CD4-positive, CD25-positive, alpha-beta regulatory T cell (primary cell): ENCODE results near the gene BAIAP3. TPM values are rescaled to one million over a fixed set of nuclear protein-coding genes. Genes with fewer than 3 reads are reported as not detected.

Experiments
- ATAC-seq, 2 donors: fragments of 150-1000 bp; cut with Tn5 transposase; one replicate each; pipeline ENCODE4 v1.10.0; 2021; ENCODE audit warnings: low read depth in 2 of 2, moderate number of reproducible peaks in 2 of 2, moderate library complexity in 1 of 2
- DNase-seq, 3 donors: peaks; one replicate each; pipeline versions ENCODE4 v3.0.0 to v3.0.0-alpha.2; 2012 to 2022; ENCODE audit warnings: mixed read lengths in 1 of 3
- H3K27ac ChIP-seq: one replicate; pipeline ENCODE4 v1.7.0; 2013; ENCODE audit warnings: mild to moderate bottlenecking, low read length; ENCODE audit not compliant: insufficient read depth, poor library complexity, severe bottlenecking
- H3K27me3 ChIP-seq: one replicate; pipeline ENCODE4 v1.7.0; 2013; ENCODE audit warnings: low read length; ENCODE audit not compliant: control insufficient read depth, insufficient read depth
- H3K36me3 ChIP-seq: one replicate; pipeline ENCODE4 v1.7.0; 2013; ENCODE audit warnings: mild to moderate bottlenecking, low read length, moderate library complexity; ENCODE audit not compliant: control insufficient read depth, insufficient read depth
- H3K4me1 ChIP-seq: 2 replicates; pipeline ENCODE4 v1.7.0; 2013; ENCODE audit warnings: mild to moderate bottlenecking, low read length; ENCODE audit not compliant: insufficient read depth, control insufficient read depth, poor library complexity, severe bottlenecking
- H3K4me3 ChIP-seq: one replicate; pipeline ENCODE4 v1.7.0; 2013; ENCODE audit warnings: low read depth, mild to moderate bottlenecking, low read length, moderate library complexity
- H3K9me3 ChIP-seq, 2 experiments: 1 replicate in 1 of 2; 2 replicates in 1 of 2; pipeline ENCODE4 v1.7.0; 2013; ENCODE audit warnings: low read length in 2 of 2, mild to moderate bottlenecking in 1 of 2, moderate library complexity in 1 of 2; ENCODE audit not compliant: control insufficient read depth in 2 of 2
- H3K27ac Mint-ChIP-seq, 3 donors: one replicate each; pipeline ENCODE4 v1.8.0; 2020 to 2022; ENCODE audit warnings: mild to moderate bottlenecking in 3 of 3, mixed read lengths in 3 of 3, moderate library complexity in 2 of 3
- H3K27me3 Mint-ChIP-seq: one replicate; pipeline ENCODE4 v1.8.0; 2022; ENCODE audit warnings: mild to moderate bottlenecking, mixed read lengths
- H3K36me3 Mint-ChIP-seq: one replicate; pipeline ENCODE4 v1.8.0; 2020; ENCODE audit warnings: mixed read lengths
- H3K4me1 Mint-ChIP-seq, 4 donors: one replicate each; pipeline ENCODE4 v1.8.0; 2020 to 2022; ENCODE audit warnings: mixed read lengths in 4 of 4, mild to moderate bottlenecking in 1 of 4
- H3K4me3 Mint-ChIP-seq, 4 donors: one replicate each; pipeline ENCODE4 v1.8.0; 2020 to 2022; ENCODE audit warnings: mild to moderate bottlenecking in 4 of 4, mixed read lengths in 4 of 4, moderate library complexity in 3 of 4
- H3K9me3 Mint-ChIP-seq, 7 donors: one replicate each; pipeline ENCODE4 v1.8.0; 2020 to 2022; ENCODE audit warnings: mixed read lengths in 7 of 7, mild to moderate bottlenecking in 3 of 7, moderate library complexity in 2 of 7
- polyA plus RNA-seq, 4 donors: library from polyadenylated mRNA; unstranded; fragments of 300-500 nt; fragmentation: Illumina TruSeq; gene quantifications; one replicate each; pipeline ENCODE4 v1.2.3, GENCODE V29; 2021
- total RNA-seq: library from RNA; stranded (reverse); gene quantifications from one replicate; pipeline ENCODE4 v1.2.3, GENCODE V29; 2022

The BAIAP3 gene
- total and polyA plus RNA-seq, 5 donors from 2014 or later = 0.11 to 3.1 (median 0.35) TPM

- Mint-ChIP-seq H3K4me1 (peaks cover 0 to 16% (median 2%) of the 10 kb centered on the region in 4 donors), H3K27me3 (peaks cover 27% of the 10 kb centered on the region), H3K36me3 (no peaks in the 10 kb centered on the region), H3K4me3 (no peak overlapping the region), H3K9me3 (no peaks in the 10 kb centered on the region), H3K27ac (no peak overlapping the region)
- Histone ChIP-seq H3K4me3 (no peak overlapping the region), H3K9me3 (no peaks in the 10 kb centered on the region), H3K27ac (no peak overlapping the region), H3K27me3 (no peaks in the 10 kb centered on the region), H3K36me3 (no peaks in the 10 kb centered on the region), H3K4me1 (peaks cover 32% of the 10 kb centered on the region)
- DNase-seq (no peak), ATAC-seq (no peak)
These were observed 4.8 kb downstream of the BAIAP3 start for GRCh38 chr16:1338119-1338730.

GRCh38 chr16:1338855-1339675 lies 5.6 kb downstream of the BAIAP3 start:
- Mint-ChIP-seq H3K4me1 (peaks cover 0 to 18% (median 3%) of the 10 kb centered on the region in 4 donors), H3K9me3 (no peaks in the 10 kb centered on the region), H3K27me3 (peaks cover 27% of the 10 kb centered on the region), H3K36me3 (no peaks in the 10 kb centered on the region), H3K4me3 (no peak overlapping the region), H3K27ac (no peak overlapping the region)
- H3K9me3 ChIP-seq = no peaks in the 10 kb centered on the region
- DNase-seq (no peak), ATAC-seq (no peak)
- peaks cover 28% of the 10 kb centered on the region for H3K4me1 ChIP-seq
- no peak overlapping the region for H3K4me3 ChIP-seq
- H3K36me3 ChIP-seq = no peaks in the 10 kb centered on the region
- no peak overlapping the region for H3K27ac ChIP-seq
- H3K27me3 ChIP-seq = no peaks in the 10 kb centered on the region

GRCh38 chr16:1340730-1341494 lies 7.5 kb downstream of the BAIAP3 start:
- H3K27ac Mint-ChIP-seq = no peak overlapping the region
- H3K27me3 Mint-ChIP-seq = peaks cover 13% of the 10 kb centered on the region

GRCh38 chr16:1341495-1342420 lies 8.3 kb downstream of the BAIAP3 start:
- H3K27ac Mint-ChIP-seq = no peak overlapping the region
- peaks cover 0 to 16% (median 3%) of the 10 kb centered on the region in 4 donors for H3K4me1 Mint-ChIP-seq
- peak overlapping the region in 2 of 4 donors; percentile 80 for H3K4me3 Mint-ChIP-seq

More at GRCh38 chr16:1340730-1341494, 7.5 kb downstream of the BAIAP3 start:
- Histone ChIP-seq H3K4me3 (no peak overlapping the region), H3K9me3 (no peaks in the 10 kb centered on the region), H3K27me3 (no peaks in the 10 kb centered on the region), H3K36me3 (no peaks in the 10 kb centered on the region), H3K27ac (no peak overlapping the region), H3K4me1 (peaks cover 23% of the 10 kb centered on the region)
- H3K4me1 Mint-ChIP-seq = peaks cover 0 to 16% (median 3%) of the 10 kb centered on the region in 4 donors
- no peaks in the 10 kb centered on the region for H3K36me3 Mint-ChIP-seq
- DNase-seq = no peak
- no peak overlapping the region for H3K4me3 Mint-ChIP-seq
- H3K9me3 Mint-ChIP-seq = no peaks in the 10 kb centered on the region
- ATAC-seq = no peak

GRCh38 chr16:1342526-1343427 lies 9.3 kb downstream of the BAIAP3 start:
- no peaks in the 10 kb centered on the region for H3K9me3 ChIP-seq
- ATAC-seq = peak; percentile 83 to 86
- H3K4me3 ChIP-seq = peak overlapping the region; percentile 32

More at GRCh38 chr16:1341495-1342420, 8.3 kb downstream of the BAIAP3 start:
- no peaks in the 10 kb centered on the region for H3K36me3 ChIP-seq
- no peak for DNase-seq
- Mint-ChIP-seq H3K36me3 (no peaks in the 10 kb centered on the region), H3K27me3 (peaks cover 5% of the 10 kb centered on the region), H3K9me3 (no peaks in the 10 kb centered on the region)
- ATAC-seq = no peak
- H3K4me3 ChIP-seq = peak overlapping the region; percentile 32
- peaks cover 23% of the 10 kb centered on the region for H3K4me1 ChIP-seq
- no peaks in the 10 kb centered on the region for H3K9me3 ChIP-seq
- H3K27ac ChIP-seq = no peak overlapping the region
- no peaks in the 10 kb centered on the region for H3K27me3 ChIP-seq

GRCh38 chr16:1343428-1344242 lies 10.2 kb downstream of the BAIAP3 start:
- Mint-ChIP-seq H3K36me3 (no peaks in the 10 kb centered on the region), H3K27me3 (no peaks in the 10 kb centered on the region), H3K9me3 (no peaks in the 10 kb centered on the region), H3K4me3 (peak overlapping the region; percentile 63 to 80 (median 72)), H3K4me1 (peaks cover 0 to 16% (median 3%) of the 10 kb centered on the region in 4 donors), H3K27ac (peak overlapping the region; percentile 53 to 75 (median 60))
- Histone ChIP-seq H3K4me1 (peaks cover 20% of the 10 kb centered on the region), H3K36me3 (peaks cover 2% of the 10 kb centered on the region), H3K27me3 (no peaks in the 10 kb centered on the region), H3K27ac (no peak overlapping the region), H3K9me3 (no peaks in the 10 kb centered on the region), H3K4me3 (no peak overlapping the region)
- ATAC-seq (no peak), DNase-seq (no peak)

More at GRCh38 chr16:1342526-1343427, 9.3 kb downstream of the BAIAP3 start:
- DNase-seq = peak; percentile 94 to 97 (median 95)
- Mint-ChIP-seq H3K27me3 (no peaks in the 10 kb centered on the region), H3K4me3 (peak overlapping the region; percentile 63 to 80 (median 72)), H3K4me1 (peaks cover 0 to 16% (median 3%) of the 10 kb centered on the region in 4 donors), H3K27ac (peak overlapping the region in 2 of 3 donors; percentile 60 to 75), H3K36me3 (no peaks in the 10 kb centered on the region), H3K9me3 (no peaks in the 10 kb centered on the region)
- Histone ChIP-seq H3K27me3 (no peaks in the 10 kb centered on the region), H3K27ac (peak overlapping the region; percentile 5), H3K4me1 (peaks cover 23% of the 10 kb centered on the region), H3K36me3 (no peaks in the 10 kb centered on the region)
